HG02759 (cell line): ENCODE measurements around the gene HEPACAM2.

Source experiments
- ATAC-seq: cut with Tn5 transposase; IDR thresholded peaks from one replicate; pipeline ENCODE4 v1.9.1; 2021; ENCODE audit warnings: mild to moderate bottlenecking, moderate library complexity; ENCODE audit not compliant: unreplicated experiment

HEPACAM2 gene

DNA sequence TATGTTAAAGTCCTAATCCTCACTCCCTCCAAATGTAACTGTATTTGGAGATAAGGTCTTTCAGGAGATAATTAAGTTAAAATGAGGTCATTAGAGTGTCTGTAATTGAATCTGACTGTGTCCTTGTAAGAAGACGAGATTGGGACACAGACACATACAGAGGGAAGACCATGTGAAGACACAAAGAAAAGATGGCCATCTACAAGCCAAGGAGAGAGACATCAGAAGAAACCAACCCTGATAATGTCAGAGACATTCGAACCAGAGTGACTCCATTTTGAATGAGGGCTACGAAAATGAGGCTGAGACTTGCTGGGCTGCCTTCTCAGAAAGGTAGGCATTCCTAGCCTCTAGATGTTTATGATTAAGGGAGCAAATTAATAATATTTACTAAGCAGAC is 77.5 kb downstream of the HEPACAM2 start:
- ATAC-seq: no peak

- ATAC-seq: peak; percentile 58
These were observed 78.1 kb downstream of the HEPACAM2 start, which contains the start of gene SAMD9L for GRCh38 chr7:93148144-93148543. Gene SAMD9L, minus strand, starts transcription at chr7:93148385. Its CDS starts 12,414 bp downstream, at chr7:93135971.

- ATAC-seq: peak; percentile 85
These were observed 78.9 kb downstream of the HEPACAM2 start for GRCh38 chr7:93147363-93147762.

DNA sequence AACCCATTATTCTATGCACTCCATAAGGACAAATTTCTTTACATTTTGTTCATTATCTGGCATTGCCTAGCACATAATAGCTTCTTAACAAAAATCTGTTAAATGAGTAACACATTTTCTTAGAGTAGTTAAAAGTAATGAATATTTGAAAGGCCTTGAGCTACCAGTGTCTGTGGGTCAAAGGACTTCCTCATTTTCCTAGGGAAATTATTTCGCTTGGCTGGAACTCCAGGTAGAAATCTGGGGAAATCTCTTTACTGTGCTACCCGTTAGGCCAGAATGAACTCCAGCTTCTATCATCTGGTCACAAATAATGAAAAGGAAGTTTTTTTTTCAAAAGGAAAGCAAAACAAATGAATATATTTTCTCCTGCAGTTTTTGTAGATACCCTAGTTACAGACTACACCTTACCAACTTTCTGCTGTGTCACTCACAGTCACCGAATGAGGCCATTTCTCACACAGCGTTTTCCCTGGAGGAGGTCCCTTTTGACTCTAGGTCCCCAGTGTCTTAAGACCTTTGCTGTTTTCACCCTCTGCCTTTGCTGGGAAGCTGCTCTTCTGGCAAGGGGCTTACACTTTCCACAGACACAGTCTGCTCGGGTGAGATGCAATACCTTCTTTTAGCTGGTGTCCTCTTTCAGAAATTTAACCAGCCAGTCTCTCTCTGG is 79.7 kb downstream of the HEPACAM2 start:
- peak; percentile 41 for ATAC-seq

DNA sequence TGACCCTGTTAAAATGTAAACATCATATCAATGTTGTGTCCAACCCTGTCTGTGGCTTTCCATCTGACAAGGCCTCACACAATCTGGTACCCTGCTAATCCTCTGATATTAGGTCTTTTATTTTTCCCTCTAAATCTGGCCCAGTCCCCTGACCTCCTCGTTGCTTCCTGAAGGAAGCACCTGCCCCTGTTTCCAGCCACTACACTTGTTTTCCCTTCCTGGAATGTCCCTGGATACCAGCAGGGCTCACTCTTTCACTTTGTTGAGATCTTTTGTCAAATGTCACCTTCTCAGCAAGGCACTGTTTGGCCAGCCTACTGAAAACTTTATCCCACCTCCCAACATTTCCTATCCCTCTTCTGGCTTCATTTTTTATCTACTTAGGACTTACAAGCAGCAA is 80.2 kb downstream of the HEPACAM2 start:
- ATAC-seq: no peak

DNA sequence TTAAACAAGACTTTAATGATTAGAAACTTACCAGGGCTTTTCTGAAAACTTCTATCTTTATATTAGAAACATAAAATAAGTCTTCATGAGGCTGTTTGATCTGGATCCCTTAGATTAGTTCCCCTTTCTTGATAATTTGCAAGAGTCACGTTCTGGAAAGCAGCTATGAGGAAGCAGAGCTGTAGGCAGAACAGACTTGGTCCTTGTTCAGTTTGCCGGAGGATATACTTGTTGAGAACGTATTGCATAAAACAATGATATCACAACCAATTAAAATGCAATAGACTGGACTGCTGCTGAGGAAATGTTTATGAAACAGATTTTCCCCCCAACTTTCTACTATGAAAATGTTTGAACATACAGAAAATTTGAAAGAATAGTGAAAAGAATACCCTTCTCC is 80.9 kb downstream of the HEPACAM2 start:
- ATAC-seq: no peak

DNA sequence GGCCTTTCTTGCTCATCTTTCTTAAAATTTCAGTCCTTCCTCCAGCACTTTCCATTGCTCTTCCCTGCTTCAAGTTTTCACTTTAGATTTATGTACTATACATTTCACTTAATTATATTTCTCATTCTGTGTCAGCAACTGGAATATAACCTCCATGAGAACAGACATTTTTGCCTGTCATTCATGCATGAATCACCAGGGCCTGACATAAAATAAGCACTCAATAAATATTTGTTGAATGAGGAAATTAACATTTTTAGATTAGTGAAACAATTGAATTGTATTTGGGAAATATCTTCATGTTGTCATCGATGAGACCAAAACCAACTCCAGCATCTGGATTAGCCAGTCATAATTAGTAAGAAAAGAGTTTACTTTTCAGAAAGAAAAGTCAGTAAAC is 84.1 kb downstream of the HEPACAM2 start:
- ATAC-seq: no peak

GRCh38 chr7:93140582-93141191 is 85.6 kb downstream of the HEPACAM2 start:
- ATAC-seq: no peak

- ATAC-seq: no peak
These were observed 87.7 kb downstream of the HEPACAM2 start for GRCh38 chr7:93138576-93138975.
